ENCODE results near the gene TMEM59. TPM values are rescaled to one million over a fixed set of nuclear protein-coding genes. Genes with fewer than 3 reads are reported as not detected.

TMEM59 gene
- total RNA-seq, 2 experiments from 2014 or later, result 93.4 to 109 TPM

GRCh38 chr1:54088385-54088784 is 35.4 kb upstream of the TMEM59 start:
- no peak for DNase-seq
- Mint-ChIP-seq H3K4me1 (ENCODE audit: low read depth) (no peaks in the 10 kb centered on the region), H3K27ac (no peak overlapping the region), H3K9me3 (no peaks in the 10 kb centered on the region), H3K4me3 (no peak overlapping the region), H3K27me3 (no peaks in the 10 kb centered on the region), H3K36me3 (ENCODE audit: low read depth) (no peaks in the 10 kb centered on the region)
- ChIA-PET CTCF (interaction anchor here (1.0 kb wide), 1 partner anchor 17 kb away, joined by 3 read pairs; no protein-coding TSS in a partner anchor), POLR2A (no interaction called here)
- intact Hi-C loops (cut with micrococcal nuclease), result no loop called here
- no peak for ATAC-seq
- no peak for TF ChIP-seq CTCF (IDR thresholded peaks at IDR 0.05)

- ATAC-seq, result no peak
- Mint-ChIP-seq H3K36me3 (ENCODE audit: low read depth) (no peaks in the 10 kb centered on the region), H3K9me3 (no peaks in the 10 kb centered on the region), H3K4me1 (ENCODE audit: low read depth) (no peaks in the 10 kb centered on the region), H3K4me3 (no peak overlapping the region), H3K27ac (no peak overlapping the region), H3K27me3 (no peaks in the 10 kb centered on the region)
- DNase-seq, result no peak
- intact Hi-C loops (cut with micrococcal nuclease), result no loop called here
- POLR2A ChIA-PET, result no interaction called here
- TF ChIP-seq CTCF (IDR thresholded peaks at IDR 0.05), result no peak
- CTCF ChIA-PET, result interaction anchor here (1.1 to 1.2 kb wide), 2 partner anchors 10 to 11 kb away, joined by 3 read pairs; no protein-coding TSS in a partner anchor
Measured at GRCh38 chr1:54086754-54087153, 33.8 kb upstream of the TMEM59 start.

GRCh38 chr1:54084794-54085193 is 31.8 kb upstream of the TMEM59 start:
- no peaks in the 10 kb centered on the region for H3K27me3 Mint-ChIP-seq
- no peak for DNase-seq
- H3K9me3 Mint-ChIP-seq, result no peaks in the 10 kb centered on the region
- no peaks in the 10 kb centered on the region for H3K36me3 Mint-ChIP-seq (ENCODE audit: low read depth)
- H3K4me1 Mint-ChIP-seq (ENCODE audit: low read depth), result peaks cover 3% of the 10 kb centered on the region
- no peak overlapping the region for H3K4me3 Mint-ChIP-seq
- ATAC-seq, result no peak
- no peak for TF ChIP-seq CTCF (IDR thresholded peaks at IDR 0.05)
- no peak overlapping the region for H3K27ac Mint-ChIP-seq
- intact Hi-C loops (cut with micrococcal nuclease), result no loop called here
- ChIA-PET CTCF (interaction anchor here (1.6 kb wide), 1 partner anchor 224 kb away, joined by 4 read pairs; no protein-coding TSS in a partner anchor), POLR2A (no interaction called here)

- intact Hi-C loops (cut with micrococcal nuclease), result no loop called here
- H3K27me3 Mint-ChIP-seq, result no peaks in the 10 kb centered on the region
- ChIA-PET POLR2A (interaction anchor here (1.3 kb wide), 1 partner anchor 221 kb away, joined by 3 read pairs; no protein-coding TSS in a partner anchor), CTCF (interaction anchor here (0.6 to 2.5 kb wide), 27 partner anchors 10 to 408 kb away, joined by 3 to 19 read pairs (median 4); partner anchors contain the start of genes TCEANC2 and TMEM59)
- no peaks in the 10 kb centered on the region for H3K9me3 Mint-ChIP-seq
- no peak overlapping the region for H3K27ac Mint-ChIP-seq
- H3K36me3 Mint-ChIP-seq (ENCODE audit: low read depth), result peaks cover 4% of the 10 kb centered on the region
- no peak overlapping the region for H3K4me3 Mint-ChIP-seq
- H3K4me1 Mint-ChIP-seq (ENCODE audit: low read depth), result peaks cover 7% of the 10 kb centered on the region
- peak; percentile 82 for DNase-seq
- peak; percentile 94 for ATAC-seq
- TF ChIP-seq CTCF (IDR thresholded peaks at IDR 0.05), result peak; percentile 80
Measured at GRCh38 chr1:54081306-54082270, 28.6 kb upstream of the TMEM59 start.

- Mint-ChIP-seq H3K36me3 (ENCODE audit: low read depth) (peaks cover 4% of the 10 kb centered on the region), H3K9me3 (no peaks in the 10 kb centered on the region), H3K27me3 (no peaks in the 10 kb centered on the region), H3K27ac (no peak overlapping the region), H3K4me3 (no peak overlapping the region), H3K4me1 (ENCODE audit: low read depth) (peaks cover 7% of the 10 kb centered on the region)
- DNase-seq (no peak), ATAC-seq (no peak)
- ChIA-PET CTCF (interaction anchor here (0.7 to 2.5 kb wide), 14 partner anchors 8 to 409 kb away, joined by 3 to 19 read pairs (median 4); partner anchors contain the start of genes TCEANC2 and TMEM59), POLR2A (no interaction called here)
- intact Hi-C loops (cut with micrococcal nuclease), result no loop called here
- TF ChIP-seq CTCF (IDR thresholded peaks at IDR 0.05), result no peak
Measured at GRCh38 chr1:54080598-54081049, 27.6 kb upstream of the TMEM59 start.

Data from activated CD8-positive, alpha-beta T cell treated with anti-CD3 and anti-CD28 coated beads for 36 hours (primary cell).